HG03139 (cell line): Measurements from ENCODE around the gene KLHL3.
"Not testable (repeated sequence)": the region's sequence is repeated elsewhere in the genome, so short reads cannot be mapped to it uniquely, and the experiment has no call there.

ENCODE experiments used
- ATAC-seq: cut with Tn5 transposase; IDR thresholded peaks from one replicate; pipeline ENCODE4 v1.9.1; 2021; ENCODE audit not compliant: unreplicated experiment

Gene KLHL3, protein sequence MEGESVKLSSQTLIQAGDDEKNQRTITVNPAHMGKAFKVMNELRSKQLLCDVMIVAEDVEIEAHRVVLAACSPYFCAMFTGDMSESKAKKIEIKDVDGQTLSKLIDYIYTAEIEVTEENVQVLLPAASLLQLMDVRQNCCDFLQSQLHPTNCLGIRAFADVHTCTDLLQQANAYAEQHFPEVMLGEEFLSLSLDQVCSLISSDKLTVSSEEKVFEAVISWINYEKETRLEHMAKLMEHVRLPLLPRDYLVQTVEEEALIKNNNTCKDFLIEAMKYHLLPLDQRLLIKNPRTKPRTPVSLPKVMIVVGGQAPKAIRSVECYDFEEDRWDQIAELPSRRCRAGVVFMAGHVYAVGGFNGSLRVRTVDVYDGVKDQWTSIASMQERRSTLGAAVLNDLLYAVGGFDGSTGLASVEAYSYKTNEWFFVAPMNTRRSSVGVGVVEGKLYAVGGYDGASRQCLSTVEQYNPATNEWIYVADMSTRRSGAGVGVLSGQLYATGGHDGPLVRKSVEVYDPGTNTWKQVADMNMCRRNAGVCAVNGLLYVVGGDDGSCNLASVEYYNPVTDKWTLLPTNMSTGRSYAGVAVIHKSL

DNA sequence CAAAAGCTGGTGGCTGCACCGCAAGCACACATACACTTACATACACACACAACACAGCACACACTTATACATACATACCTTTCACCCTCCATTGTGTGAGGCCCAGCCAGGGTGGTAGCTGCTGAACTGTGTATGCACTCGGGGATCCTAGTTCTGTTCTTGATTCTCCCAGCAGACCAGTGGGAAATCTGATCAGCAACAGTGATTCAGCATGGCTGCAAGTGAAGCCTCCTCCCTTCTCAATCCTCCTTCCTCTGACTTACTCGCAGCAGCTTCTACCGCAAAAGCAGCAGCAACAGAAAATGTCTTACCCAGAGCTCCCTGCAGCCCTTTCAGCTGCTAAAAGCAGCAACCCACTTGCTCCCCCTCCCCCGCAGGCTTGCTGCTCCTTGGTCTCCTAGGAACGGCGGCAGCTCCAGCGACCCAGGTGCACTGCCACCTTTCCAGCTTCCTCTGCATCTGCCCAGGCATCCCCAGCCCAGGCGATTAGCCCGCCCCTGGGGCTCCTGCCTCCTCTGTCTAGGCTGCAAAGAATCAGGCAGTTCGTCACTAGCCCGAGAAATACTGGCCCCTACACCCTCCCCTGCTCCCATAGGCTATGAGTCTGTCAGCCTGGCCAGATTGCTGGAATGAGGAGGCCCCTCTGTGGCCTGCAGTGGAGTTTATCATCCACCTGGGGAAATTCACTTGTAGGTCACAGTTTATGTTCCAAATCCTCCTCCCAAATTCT lies at the start of gene KLHL3:
Gene KLHL3 (minus strand): TSS at position 535 of the 730 bp plus-strand sequence. CDS start 443 bp downstream, at position 92.
- ATAC-seq = no peak

DNA sequence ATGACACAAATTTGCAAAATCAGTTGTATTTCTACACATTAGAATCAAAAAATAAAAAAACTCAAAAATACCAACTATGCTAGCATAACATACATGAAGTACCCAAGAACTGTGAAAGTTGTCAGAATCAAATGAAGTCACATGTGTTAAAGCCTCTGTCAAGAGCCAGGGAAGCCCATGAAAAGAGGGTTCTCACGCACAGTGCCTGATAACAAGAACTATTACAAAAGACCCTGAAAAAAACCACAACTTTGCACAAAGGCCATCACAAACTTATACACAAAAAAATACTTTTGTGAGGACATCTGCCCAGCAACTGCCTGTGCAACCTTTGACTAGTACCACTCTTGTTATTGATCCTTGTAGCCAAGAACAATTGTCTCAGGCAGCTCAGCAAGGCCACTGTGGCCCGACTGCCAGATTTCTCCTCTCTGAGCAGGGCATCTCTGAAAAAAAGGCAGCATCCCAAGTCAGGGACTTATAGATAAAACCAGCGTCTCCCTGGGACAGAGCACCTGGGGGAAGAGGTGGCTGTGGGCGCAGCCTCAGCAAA lies 47.2 kb upstream of the KLHL3 start:
- ATAC-seq = no peak

DNA sequence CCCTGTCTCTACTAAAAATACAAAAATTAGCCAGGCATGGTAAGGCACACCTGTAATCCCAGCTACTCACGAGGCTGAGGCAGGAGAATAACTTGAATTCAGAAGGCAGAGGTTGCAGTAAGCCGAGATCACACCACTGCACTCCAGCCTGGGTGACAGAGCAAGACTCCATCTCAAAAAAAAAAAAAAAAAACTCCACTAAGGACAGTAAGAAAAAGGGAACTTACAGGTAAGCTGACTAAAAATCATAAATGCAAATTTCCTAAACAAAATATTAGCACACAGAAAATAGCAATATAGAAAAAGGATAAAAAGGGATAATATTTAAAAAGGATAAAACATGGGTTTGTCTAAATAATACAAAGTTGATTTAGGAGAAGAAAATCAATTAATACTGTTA lies 46.2 kb upstream of the KLHL3 start:
- ATAC-seq = no peak

DNA sequence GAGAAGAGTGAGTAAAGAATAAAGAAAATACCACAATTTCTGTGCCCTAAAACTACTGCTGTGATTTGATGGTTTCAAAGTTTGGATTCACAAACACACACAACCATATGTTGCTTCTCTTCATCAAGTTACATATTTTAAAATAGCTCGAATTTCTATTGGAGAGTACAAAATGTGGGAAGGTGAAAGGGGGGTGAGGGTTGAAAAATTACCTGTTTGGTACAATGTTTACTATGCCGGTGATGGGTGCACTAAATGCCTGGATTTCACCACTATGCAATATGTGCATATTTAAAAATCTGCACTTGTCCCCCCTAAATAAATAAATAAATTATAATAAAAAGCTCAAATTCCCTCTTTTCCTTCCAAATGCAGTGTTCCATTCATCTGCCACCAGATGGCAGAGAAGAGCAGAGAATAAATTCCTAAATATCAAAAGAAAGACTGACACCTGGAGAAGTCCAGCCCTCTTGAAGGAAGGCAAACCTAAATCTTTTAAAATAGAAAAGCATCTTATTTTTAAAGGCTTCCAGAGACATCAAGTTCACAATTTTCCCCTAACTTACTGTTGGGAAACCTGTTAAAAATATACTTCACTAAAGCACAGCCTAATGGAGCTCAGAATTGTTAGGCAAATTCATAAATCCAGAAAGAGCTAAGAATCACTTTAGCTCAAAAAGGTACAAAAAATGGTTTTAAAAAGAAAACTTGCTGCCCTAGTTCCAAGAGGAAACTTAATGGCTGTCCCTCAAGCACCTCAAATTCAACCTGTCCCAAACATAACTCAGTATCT lies 43.1 kb upstream of the KLHL3 start:
- no peak for ATAC-seq

DNA sequence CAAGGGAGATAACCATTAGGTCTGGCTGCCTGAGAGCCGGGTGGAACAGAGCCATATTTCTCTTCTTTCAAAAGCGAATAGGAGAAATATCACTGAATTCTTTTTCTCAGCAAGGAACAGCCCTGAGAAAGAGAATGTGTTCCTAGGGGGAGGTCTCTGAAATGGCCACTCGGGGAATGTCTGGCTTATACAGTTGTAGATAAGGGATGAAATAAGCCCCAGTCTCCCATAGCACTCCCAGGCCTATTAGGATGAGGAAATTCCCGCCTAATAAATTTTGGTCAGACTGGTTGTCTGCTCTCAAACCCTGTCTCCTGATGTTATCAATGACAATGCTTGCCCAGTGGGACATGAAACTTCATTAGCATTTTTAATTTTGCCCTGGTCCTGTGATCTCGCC lies 32.0 kb upstream of the KLHL3 start:
- ATAC-seq = not testable (repeated sequence)

DNA sequence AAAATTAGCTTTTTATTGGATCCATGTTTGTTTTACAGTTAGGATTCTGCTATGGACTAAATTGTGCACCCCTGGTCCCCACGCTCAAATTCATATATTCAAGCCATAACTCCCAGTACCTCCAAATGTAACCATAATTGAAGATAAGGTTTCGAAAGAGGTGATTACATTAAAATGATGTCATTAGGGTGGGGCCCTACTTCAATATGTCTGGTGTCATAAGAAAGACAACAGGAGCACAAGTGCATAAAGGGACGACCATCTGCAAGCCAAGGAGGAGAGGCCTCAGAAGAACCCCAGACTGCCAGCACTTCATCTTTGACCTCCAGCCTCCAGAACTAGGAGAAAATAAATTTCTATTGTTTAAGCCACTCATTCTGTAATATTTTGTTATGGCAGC lies 25.7 kb upstream of the KLHL3 start:
- ATAC-seq = no peak

DNA sequence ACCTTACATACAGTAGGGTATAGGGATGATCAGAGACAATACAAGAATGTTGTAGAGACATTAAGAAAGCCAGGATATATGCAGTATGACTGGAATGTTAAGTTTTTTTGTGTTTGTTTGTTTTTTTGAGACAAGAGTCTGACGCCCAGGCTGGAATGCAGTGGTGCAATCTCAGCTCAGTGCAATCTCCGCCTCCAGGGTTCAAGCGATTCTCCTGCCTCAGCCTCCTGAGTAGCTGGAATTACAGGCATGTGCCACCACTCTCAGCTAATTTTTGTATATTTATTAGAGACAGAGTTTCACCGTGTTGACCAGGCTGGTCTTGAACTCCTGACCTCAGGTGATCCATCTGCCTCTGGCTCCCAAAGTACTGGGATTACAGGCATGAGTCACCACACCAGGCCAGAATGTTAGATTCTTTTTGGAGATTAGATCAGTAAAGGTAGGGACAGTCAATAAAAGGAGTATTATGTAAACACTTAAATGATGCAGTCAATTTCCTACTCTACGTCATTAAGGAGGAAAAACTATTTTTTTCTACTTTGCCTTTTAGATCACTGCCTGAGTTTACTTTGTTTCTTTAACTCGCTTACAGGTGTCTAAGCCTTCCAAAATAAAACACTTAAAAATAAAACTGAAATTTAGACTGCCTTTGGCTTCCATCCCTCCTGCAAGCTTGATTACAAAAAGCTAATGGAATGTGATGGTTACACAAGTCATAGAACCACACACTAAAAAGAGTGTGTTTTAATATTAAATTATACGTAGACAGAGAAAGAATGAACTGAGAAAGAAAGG lies 25.0 kb upstream of the KLHL3 start:
- no peak for ATAC-seq

DNA sequence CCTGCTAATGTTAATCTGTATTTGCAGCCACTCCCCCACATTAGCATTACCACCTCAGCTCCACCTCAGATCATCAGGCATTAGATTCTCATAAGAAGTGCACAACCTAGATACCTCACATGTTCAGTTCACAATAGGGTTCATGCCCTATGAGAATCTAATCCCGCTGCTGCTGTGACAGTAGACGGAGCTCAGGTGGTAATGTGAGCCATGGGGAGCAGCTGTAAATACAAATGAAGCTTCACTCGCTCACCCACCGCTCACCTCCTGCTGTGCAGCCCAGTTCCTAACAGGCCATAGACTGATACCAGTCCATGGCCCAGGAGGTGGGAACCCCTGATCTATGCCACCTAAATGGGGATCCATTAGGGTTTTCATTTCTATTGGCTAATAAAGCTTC lies 24.4 kb upstream of the KLHL3 start:
- no peak for ATAC-seq

DNA sequence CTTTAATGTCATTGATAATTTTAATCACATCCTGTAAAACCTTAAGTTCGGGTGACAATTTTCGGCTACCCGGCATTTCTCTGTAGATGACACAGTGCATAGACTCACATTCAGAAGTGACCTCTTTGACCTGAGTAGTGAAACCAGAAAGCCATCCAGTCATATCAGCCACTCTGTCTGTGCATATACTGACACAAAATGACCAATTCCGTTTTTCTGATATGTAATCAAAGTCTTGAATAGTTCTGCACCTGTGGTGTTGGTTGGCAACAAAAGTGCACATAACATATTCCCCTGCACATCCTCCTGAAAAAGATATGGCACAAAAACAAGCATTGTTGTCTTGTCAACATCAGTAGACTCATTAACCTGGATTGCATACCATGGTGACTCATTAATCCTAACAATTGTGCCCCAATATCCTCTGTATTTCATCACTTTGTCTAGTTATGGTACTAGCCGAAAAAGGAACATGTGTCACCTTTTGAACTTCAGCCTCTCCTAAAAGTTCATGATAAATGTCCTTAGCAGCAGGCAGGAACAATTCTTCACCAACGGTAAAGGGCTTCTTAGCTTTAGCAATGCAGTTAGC lies 22.9 kb upstream of the KLHL3 start:
- no peak for ATAC-seq

DNA sequence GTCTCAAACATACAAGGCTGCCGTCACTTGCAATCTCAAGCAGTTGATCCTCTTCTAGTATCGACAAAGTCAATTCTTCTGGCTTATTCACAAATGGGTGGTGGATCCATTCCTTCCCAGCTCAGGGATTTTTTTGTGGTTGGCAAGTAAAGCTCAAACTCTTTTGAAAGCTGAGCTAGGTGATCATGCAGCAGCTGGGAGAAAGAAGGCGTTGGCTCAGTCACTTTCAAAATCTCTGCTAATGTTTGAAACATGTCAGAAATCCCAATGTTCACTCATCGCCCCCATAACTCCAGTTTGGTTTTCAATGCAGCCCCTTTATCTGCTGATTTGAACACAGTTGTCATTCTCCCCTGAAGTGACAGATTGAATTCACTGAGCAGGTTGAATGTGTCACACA lies 22.2 kb upstream of the KLHL3 start:
- ATAC-seq = no peak

DNA sequence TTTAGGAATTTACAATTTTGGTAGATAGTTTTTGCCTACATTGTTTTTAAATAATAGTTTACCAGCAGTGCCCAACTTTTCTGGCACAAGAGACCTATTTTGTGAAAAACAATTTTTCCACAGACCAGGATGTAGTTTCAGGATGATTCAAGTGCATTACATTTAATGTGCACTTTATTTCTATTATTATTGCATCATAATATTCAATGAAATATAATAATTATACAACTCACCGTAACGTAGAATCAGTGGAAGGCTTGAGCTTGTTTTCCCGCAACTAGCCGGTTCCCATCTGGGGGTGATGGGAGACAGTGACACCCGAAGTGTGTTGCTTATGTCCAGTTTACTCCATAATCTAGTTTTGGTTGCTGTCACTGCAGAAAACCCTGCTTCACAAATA lies 21.7 kb upstream of the KLHL3 start:
- no peak for ATAC-seq

DNA sequence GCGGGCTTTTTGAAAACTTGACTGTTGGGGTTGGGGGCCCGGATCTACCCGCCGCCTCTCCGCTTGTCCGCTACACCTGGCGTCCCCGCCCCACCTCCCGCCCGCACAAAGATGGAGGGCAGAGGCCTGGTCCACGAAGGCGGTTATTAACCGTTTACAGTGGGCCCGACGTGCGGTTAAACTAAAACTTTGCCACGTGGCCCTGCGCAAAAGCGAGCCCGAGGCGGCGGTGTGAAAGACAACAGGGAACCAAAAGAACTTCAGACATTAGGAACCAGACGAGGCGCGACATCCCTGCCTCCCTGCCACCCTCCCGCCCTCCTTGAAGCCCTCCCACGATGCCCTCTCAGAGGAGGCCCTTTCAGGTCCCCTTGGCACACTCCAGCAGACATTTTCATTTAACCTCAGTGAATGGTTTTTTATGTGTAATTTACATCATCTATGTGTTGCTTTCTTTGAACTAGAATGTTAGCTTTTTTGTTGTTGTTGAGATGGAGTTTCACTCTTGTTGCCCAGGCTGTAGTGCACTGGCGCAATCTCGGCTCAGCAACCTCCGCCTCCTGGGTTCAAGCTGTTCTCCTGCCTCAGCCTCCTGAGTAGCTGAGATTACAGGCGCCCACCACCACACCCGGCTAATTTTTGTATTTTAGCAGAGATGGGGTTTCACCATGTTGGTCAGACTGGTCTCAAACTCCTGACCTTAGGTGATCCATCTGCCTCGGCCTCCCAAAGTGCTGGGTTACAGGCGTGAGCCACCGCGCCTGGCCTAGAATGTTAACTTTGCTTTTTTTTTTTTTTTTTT lies 19.3 kb upstream of the KLHL3 start:
- peak; percentile 22 for ATAC-seq

DNA sequence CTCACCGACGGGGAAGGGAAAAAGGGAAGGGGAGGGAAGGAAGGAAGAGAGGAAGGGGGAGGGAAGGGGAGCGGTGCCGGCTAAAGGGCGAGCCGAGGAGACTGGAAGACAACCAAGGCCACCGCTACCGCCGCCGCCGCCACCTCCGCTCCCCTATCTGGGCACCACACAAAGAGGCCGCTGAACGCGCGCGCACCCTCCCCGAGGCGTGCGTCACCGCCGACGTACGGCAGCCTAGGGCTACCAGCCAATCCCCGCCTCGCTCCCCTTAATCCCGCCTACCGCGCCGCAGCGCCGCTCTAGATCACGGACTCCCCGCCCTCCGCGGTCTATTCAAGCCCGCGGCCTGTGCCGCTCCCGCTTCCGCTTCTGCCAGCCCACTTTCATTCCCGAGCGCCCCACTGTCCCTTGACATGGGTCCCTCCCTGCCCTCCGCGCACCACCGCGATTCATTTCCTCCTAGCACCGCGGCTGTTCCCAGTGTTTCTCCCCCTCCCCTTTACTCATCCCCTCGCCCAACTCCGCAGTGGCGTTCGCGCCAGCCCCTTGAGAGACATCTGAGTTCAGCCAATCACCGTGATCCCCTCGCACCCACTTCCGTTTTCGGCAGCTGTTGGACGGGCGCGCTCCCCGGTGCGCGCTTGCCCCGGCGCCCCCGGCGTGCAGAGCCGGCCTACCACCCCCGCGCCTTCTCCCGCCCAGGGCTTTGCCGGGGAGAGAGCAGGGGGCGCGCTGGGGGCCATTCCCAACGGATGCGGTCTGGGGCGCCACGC lies 18.5 kb upstream of the KLHL3 start, which contains the start of gene HNRNPA0:
Gene HNRNPA0 (minus strand): TSS at position 176 of the 773 bp plus-strand sequence. CDS start 297 bp downstream, outside the sequence.
- peak; percentile 79 for ATAC-seq

DNA sequence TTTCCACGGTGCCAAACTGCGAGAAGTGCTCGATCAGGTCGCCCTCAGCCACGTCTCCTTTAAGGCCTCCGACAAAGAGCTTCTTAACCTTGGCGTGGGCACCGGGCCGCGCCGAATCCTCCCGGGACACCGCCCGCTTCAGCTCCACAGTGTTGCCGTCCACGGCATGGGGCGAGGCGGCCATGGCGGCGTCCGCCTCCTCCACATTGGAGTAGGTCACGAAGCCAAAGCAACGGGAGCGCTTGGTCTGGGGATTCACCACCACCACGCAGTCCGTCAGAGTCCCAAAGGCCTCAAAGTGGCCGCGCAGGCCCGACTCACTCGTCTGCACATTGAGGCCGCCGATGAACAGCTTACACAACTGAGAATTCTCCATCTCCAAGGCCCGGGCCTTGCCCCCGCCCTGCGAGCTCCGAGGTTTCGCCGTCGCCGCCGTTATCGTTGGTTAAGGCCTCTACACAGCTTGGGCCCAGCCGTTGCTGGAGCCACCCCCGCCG lies 17.9 kb upstream of the KLHL3 start:
- ATAC-seq = no peak

DNA sequence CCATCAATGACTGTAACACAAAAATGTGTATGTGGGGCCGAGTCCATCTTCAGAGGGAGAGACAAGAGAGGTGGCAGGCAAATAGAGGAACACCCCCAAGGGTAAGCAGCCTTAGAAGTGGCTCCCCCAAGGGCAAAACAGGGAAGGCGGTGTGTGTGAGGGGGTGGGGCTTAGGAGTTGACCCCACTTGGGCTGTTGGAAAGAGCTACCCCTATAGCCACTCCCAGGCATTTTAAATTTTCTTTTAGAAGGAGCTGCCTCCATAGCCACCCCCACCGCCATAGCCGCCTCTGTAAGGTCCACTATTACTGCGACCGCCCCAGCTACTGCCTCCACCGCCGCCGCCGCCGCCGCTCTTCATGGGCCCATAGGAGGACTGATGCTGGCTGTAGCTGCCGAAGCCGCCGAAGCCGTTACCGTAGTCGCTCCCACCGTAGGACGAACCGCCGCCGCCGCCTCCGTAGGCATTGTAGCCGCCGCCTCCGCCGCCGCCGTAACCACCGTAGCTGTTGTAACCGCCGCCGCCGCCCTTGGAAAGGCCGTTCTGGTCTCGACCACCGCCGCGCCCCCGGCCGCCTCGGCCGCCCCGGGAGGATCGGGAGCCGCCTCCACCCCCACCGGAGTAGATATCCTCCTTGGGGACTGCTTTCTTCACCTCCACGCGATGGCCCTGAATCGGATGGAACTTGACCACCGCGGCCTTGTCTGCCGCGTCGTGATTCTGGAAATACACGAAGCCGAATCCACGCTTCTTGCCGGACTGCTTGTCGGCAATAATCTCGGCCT lies 17.2 kb upstream of the KLHL3 start:
- no peak for ATAC-seq

DNA sequence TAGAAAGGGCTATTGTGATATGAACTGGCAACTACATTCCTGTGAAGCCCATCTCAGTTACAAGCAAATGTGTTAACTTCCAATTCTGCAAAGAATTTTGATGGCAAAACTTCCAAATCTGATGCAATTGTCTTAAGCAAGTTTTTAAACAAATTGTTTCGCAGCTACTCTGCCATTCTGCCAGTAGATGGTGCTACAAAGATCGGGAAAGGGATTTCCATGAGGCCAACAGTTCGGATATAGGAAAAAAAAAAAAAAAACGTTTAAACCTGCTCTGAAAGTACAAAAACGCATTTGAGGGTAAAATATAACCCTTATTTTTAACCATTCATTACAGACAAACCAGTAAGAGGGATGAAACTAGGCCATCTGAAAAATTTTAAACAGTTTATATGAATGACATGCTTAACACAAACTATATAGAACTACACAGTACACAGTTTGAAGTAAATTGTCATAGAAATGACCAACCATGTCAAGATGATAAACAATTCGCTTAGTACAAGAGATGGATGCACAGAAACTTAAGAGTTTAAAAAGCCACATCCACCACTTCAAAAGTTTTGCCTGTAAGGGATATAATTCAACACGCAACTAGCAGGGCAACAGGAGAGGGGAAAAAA lies 16.1 kb upstream of the KLHL3 start:
- ATAC-seq = no peak

DNA sequence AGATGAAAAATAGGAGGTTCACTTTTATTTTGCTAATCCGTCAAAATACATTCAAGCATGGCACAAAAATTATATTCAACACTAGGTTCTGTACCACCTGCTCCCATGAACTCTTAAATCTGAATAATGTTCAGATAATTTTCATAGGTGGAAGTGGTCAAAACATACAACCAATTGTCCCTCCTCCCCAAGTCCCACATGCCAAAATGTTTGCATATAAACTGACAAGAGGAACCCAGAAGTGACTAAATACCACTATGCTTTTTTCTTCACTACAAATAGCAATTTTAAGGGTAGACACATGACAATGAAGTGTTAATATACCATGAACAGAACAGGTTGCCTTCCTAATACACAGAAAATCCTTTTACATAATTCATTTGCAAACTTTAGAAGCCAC lies 14.5 kb upstream of the KLHL3 start:
- ATAC-seq = no peak
